ENCODE measurements around the gene CD2BP2.
"Not testable (repeated sequence)": the region's sequence is repeated elsewhere in the genome, so short reads cannot be mapped to it uniquely, and the experiment has no call there.

CD2BP2 gene

DNA sequence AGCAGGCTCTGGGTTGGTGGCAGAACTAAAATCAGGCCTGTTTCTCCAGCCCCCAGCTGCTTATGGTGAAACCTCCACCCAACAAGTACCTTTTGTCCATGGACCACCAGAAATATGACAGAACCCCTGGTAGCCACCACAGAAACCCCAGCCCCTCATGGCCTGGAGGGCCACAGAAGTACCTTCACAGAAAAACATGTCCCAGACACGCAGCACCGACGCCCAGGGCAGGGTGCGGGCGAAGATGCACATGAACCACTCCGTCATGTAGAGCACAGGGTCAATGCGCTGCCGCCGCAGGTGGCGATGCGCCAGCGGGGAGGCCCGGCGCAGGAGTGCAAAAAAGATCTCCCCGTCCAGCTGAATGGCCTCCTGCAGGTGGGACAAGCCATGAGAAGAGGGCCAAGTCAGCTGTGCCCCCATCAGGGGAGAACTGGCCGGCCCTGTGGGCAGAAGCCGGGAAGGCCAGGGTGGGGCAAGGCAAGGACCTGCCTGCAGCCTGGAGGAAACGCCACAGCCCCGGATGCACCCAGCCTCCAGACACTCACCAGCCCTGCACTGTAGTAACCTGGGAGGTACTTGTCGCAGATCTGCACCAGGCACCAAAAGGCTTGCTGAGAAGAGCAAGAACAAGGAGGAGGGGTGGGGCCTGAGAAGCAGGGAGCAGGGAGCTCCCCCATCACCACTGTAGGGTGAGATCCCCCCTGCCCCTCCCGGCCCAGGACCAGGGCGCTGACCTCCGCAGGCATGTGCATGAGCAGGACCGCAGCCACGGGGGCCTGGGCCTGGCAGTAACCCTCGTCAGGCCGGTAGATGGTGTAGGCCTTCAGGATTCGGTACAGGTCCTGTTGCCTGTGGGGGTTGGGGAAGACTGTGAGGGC, 4.1 kb upstream of the CD2BP2 start:
- DNase-seq (ENCODE audit: low read depth in 2 of 2): no peak

DNA sequence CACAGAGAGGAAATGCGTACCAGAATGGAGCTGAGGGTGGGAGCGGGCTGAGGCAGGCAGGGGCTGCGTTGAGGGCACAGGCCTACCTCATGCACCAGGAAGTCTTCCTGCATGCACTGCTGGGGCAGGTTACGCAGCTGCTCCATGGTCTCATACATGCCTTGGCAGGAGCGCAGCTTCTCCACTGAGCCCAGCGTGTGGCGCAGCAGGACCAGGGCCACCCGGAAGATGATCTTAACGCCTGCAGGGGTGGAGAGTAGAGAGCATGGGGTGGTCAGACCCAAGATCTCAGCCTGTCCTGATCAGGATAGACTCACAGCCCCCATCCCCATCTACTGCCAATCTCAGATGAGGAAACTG, 3.4 kb upstream of the CD2BP2 start:
- DNase-seq (ENCODE audit: low read depth in 2 of 2): no peak

DNA sequence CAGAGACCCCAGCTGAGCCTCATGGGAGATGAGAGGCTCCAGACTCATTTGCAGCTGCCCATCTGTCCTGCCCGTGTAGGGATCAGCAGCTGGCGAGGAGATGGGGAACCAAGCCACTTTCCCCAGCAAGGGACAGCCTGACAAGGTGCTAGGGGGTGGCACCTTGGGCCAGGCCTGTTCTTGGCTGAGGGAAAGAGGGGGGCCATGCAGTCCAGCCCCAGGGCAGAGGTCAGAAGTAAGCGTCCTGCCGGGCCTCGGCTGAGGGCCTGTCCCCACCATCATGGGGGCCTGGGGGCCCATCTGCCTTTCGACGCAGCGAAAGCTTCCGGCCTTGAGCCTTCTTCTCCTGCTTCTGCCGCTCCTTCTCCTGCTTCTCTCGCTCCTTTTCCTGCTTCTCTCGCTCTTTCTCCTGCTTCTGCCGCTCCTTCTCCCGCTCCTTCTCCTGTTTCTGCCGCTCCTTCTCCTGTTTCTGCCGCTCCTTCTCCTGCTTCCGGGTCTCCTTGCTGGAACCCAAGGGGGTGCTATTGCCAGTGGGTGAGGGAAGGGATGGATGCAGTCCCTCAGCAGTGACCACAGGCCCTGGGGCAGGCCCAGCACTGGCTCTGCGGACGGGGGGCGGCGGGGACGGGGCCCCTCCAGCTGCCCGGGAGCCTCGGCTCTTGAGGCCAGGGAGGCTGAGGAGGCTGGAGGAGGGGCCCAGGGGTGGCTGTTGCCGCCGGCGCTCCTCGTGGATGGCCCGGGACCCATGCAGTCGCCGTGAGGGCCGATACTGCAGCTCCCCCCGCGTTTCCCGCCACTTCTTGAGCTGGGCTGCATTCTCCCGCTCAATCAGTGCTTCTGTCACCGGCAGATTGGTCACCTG, 2.8 kb upstream of the CD2BP2 start:
- no peak for DNase-seq (ENCODE audit: low read depth in 2 of 2)

DNA sequence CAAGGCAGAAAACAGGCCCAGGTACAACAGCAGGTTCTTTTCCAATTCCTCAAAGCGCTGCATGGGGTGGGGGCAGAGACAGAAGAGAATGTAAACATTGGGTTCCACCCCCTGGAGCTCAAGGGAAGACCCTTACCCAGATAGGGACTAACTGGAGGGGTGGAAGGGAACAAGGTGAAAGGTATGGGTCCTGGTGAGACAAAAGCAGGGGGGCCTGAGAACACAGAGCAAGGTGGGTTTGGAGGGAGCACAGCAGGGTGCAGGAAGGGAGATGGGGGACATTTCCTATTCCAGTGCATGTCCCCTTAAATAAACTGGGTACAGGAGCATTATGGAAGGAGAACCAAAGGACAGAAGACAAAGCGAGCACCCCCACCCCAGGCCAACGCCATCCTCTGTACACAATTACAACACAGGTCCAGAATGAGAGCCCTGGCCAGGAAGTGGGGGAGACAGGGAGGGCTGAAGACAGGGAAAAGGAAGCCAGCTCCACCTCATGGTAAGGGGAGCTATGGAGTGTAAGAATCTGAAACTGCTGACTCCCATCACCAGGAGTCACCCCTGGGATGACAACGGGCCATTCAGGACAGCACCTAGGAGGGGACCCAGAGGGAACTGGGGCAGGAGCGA, 2.1 kb upstream of the CD2BP2 start:
- no peak for DNase-seq (ENCODE audit: low read depth in 2 of 2)

DNA sequence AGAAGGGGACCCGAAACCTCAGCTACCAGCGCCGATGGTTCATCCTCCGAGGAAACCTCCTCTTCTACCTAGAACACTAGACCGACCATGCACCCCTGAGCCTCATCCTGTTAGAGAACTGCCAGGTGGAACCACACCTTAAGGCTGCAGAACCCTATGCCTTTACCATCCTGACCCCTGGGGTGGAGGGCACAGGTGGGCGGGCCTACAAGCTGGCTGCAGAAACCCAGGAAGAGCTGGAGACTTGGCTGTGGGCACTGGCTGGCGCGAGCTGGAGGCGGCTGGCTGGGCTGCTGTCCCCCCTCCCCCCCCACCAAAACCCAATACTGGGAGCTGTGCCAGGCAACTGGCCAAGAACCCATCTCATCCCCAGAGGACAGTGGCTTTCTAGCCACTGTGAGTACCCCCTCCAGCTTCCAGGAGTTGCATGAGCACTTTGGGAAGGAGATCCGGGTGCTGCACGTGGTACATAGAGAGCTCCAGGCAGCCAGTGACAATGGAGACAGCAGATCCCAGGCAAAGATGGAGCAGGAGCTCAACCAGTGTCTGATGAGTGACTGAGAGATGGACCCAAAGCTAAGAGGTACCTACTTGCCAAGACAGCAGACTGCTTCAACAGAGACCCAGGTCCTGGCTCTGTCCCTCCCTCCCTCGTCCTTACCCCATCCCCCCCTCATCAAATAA, 1.4 kb upstream of the CD2BP2 start:
- DNase-seq (ENCODE audit: low read depth in 2 of 2): no peak

DNA sequence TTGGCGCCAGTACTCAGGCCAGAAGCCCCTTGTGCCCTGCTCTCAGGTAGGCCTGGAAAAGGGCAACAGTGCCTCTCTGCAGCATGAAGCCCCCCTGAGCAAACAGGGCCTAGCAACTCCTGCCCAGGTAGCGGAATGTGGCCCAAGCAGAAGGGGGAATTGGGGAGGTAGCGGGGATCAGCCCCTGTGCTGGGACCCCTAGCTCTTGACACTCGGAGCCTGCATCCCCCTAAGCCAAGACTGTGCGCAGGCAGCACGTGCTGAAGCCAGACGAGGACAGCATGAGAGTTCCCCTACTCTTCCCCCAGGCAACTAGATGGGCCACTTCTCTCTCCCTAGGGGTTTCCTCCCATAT, 823 bp upstream of the CD2BP2 start:
- DNase-seq (ENCODE audit: low read depth in 2 of 2): no peak

DNA sequence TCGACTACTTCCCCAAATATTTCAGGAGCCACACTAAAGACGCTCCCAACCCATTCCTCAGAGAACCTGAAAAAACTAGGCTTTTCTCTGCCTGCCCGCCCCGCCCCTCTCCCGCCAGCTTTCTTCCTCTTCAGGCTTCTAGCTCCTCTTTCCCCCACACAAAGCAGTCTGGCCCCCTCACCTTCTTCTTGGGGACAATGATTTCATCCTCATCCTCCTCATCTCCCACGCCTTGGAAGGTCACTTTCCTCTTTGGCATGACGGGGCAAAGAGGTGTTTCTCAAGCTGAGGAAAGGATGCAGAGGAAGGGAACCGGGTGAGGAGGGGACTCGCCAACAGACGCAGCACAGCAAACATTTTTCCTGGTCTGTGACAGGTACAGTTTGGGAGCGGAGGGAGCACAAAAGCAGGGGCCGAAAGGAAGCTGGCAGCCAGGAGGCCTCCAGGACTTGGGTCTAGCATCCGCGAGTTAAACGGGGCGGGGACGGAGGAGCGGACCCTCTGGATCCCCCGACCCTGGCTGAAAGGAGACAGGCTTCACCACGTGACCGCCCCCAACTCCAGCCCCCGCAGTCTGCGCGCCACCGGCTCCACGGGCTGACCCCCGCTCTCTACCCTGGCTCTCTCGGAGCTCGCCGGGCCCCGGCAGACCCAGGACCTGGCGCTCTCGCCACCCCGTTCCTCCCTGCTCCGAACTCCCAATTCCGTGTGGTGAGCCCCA, 525 bp downstream of the CD2BP2 start:
- no peak for DNase-seq (ENCODE audit: low read depth in 2 of 2)

DNA sequence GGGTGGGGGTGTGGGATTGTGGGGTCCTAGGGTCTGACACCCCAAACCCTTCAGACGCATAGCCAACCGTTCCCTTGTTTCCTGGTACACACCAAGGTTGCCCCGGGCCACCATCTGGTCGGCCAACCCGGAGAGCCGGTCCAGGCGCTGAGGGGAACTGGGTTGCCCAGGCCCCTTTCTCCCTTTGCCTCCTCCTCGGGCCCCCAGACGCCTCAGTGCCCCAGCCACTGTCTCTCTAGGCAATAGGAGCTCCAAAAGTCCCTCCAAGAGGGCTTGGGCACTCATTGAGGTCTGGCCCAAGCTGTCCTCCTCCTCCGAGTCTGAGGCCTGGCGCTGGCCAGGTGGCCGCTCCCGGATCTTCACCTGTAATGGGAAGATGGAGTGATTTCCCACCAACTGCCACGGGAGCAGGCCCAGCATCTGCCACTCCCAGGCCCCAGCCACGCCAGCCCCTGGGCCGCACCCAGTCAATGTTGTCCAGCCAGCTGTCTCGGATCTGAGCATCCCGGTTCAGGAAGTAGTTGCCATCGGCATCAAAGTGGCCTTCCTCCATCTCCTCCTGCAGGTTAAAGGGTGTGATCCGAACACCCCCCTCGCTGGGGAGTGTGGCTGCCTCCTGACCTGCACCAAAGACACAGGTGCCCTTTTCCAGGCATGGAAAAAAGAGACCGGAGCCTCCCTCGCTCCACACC, 1.5 kb downstream of the CD2BP2 start:
- no peak for DNase-seq (ENCODE audit: low read depth in 2 of 2)

DNA sequence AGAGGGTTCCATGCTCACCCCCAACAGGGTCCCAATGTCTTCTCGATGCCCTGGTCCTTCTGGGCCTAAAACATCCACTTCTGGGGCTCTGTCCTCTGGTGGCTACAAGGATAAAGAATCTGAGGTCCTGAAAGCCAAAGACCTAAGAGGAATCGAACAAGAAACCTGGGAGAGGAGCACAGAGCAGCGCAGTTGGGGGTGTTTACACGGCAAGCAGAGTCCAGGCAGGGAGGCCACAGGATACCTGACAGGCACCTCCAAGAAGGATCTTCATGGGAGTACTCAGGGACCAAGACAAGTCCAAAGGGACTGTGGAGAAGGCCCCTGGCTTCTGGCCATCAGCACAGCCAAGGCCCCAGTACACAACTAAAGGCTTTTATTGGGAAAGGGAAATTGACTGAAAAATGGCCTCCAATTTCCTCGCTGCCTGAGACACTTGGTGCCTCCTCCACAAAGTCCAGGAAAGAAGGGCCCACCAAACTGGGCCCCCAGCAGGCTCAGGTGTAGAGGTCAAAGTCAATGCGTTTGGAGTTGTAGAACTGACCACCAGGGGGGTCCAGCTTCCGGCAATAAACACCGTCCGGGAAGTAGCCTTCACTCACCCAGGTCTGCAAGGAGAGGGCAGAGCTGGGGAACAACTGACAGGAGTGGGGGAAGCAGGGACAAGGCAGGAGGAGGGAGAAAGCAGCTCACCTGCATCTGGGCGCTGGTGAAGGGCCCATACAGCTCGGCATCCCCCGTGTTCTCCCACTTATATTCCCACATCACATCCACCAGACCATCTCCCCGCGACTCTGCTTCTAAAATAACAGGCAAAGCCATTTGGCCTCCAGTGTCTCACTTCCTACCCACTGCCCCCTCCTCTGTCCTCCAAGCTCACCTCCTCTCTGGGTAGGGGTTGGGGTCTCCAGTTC, 2.4 kb downstream of the CD2BP2 start:
- DNase-seq (ENCODE audit: low read depth in 2 of 2): no peak

DNA sequence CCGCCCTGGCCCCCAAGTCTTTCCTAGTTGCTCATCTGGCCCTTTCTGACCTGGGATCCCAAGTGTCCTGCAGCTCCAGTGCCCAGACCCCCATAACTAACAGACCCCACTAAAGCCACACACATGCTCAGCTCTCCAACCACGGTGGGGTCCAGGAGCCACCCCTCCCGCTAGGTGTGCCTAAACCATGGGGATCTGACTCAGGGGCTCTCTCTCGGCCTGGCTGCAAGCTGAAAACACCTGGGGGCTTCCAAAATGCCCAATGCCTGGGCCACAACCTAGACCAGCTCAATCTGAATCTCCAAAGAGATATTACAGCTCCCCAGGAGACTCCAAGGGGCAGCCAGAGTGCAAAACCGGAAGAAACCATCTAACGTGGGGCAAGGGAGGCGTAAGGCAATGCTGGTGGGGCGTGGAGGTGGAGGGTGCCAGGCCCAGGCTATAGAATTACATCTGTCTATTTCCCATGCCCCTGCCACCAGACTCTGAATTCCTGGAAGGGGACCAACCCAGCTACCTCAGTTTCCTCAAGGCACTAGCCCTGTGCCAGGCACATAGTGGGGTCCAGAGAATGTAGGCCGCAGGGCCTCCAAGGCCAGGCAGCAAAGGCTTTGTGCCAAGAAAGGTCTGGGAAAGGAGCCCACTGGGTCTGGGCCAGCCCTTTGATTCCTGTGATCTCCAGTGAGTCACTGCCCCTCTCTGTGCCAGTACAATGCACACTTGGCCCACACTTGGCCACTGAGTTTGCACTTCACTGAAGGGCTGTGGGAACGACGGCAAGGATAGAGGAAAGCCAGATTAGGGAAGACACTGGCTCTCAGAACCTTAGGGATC, 3.3 kb downstream of the CD2BP2 start:
- no peak for DNase-seq (ENCODE audit: low read depth in 2 of 2)

DNA sequence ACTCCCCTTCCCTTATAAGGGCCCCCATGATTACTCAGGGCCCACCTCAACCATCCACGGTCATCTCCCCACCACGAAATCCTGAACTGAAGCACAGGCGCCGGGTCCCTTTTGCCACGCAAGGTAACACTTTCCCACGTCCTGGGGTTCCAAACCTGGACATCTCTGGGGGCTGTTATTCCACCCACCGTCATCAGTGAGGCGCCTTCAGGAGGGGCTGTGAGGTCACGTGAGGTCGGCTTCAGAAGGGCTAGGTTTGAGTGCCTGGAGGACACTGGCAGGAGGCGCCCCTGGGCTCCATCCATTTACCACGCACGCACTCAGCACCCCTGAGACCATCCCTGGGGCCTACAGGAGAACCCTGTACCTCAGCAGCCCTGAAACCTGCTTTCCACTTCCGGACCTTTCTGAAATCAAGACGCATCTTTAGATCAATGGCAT, 4.1 kb downstream of the CD2BP2 start:
- no peak for DNase-seq (ENCODE audit: low read depth in 2 of 2)

DNA sequence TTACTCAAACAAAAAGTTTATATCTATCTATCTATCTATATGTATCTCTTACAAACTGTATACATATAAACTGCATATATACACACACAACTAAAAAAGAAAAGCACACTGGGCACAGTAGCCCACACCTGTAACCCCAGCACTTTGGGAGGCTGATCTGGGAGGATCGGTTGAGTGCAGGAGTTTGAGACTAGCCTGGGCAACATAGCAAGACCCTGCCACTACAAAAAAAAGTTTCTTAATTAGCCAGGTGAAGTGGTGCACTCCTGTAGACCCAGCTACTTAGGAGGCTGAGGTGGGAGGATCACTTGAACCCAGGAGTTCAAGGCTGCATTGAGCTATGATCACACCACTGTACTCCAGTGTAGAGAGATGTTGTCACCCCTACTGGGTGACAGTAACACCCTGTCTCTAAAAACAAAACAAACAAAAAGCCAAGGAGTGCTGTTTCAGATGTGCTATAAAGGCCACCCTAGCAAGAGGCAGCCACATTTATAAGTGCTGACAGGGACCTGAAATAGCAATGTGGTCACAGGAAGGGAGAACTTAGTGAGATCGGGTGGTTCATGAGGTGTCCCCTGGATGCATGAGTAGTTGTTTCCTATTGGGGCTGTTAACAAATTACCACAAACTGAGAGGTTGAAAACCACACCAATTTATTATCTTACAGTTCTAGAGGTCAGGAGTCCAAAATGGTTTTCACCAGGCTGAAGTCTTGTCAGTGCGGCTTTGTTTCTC, 4.8 kb downstream of the CD2BP2 start:
- no peak for DNase-seq (ENCODE audit: low read depth in 2 of 2)

DNA sequence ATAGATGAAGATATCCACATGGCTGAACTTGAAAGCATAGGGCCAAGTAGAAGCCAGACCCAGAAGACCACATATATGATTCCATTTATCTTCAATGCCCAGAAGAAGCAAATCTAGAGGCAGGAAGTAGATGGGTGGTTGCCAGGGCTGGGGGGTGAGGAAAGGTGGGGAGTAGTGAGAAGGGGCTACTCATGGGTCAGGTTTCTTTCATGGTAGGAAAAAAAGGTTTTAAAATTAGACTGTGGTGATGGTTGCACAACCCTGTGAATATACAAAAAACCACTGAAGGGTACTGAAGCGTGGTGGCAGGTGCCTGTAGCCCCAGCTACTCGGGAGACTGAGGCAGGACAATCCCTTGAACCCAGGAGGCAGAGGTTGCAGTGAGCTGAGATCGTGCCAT, 5.4 kb downstream of the CD2BP2 start:
- DNase-seq (ENCODE audit: low read depth in 2 of 2): no peak

DNA sequence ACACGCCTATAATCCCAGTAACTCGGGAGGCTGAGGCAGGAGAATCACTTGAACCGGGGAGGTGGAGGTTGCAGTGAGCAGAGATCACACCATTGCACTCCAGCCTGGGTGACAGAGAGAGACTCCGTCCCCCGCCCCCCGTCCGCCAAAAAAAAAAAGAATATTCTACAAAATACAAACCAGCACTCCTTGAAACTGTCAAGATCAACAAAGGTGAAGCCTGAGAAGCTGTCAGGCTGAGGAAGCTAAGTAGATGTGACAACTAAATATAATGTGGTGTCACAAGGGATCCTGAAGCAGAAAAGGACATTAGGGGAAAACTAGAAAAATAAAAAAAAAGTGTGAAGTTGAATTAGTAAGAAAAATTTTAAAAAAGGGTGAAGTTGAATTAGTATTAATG, 6.2 kb downstream of the CD2BP2 start:
- DNase-seq (ENCODE audit: low read depth in 2 of 2): no peak

DNA sequence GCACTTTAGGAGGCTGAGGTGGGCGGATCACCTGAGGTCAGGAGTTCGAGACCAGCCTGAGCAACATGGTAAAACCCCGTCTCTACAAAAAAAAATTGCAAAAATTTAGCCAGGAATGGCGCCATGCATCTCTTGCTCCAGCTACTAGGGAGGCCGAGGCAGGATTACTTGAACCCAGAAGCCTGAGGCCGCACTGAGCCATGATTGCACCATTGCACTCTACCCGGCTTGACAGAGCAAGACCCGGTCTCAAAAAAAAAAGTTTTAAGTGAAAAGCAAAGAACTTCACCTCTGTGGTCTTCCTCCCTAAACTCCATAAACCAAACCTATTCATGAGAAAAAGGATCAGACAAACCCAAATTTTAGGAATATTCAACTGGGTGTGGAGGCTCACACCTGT, 7.0 kb downstream of the CD2BP2 start:
- DNase-seq (ENCODE audit: low read depth in 2 of 2): no peak

DNA sequence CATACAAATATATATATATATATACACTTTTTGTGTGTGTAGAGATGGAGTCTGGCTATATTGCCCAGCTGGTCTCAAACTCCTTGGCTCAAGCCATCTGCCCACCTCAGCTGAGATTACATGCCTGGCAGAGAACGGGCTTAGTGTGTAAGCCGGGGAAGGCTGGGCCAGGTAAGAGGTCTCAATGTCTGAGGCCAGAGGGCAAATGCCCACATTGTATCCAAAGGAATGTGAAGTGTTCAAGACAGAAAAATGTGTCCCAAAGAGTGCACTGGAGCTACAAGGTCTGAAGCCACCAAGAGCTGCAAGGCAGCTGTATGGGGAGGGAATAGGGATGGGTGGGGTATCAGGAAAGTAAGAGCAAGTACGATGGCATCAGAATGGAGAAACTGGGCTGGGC, 8.8 kb downstream of the CD2BP2 start:
- no peak for DNase-seq (ENCODE audit: low read depth in 2 of 2)

DNA sequence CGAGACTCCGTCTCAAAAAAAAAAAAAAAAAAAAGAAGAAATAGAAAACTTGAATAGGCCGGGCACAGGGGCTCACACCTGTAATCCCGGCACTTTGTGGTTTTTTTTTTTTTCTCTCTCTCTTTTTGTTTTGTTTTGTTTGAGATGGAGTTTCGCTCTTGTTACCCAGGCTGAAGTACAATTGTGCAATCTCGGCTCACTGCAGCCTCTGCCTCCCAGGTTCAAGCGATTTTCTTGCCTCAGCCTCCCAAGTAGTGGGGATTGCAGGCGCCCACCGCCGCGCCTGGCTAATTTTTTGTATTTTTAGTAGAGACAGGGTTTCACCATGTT, 11.7 kb downstream of the CD2BP2 start:
- DNase-seq (ENCODE audit: low read depth in 2 of 2): not testable (repeated sequence)
